ENCODE measurements around the gene CBLC. TPM values are rescaled to one million over a fixed set of nuclear protein-coding genes. Genes with fewer than 3 reads are reported as not detected.

The CBLC gene
- polyA plus RNA-seq, 1 experiment: not detected

- H3K27ac ChIP-seq (ENCODE audit: low read depth, low read length): no peak overlapping the region
These were observed 34.5 kb downstream of the CBLC start for GRCh38 chr19:44812142-44812718.

GRCh38 chr19:44813070-44813840 is 35.6 kb downstream of the CBLC start:
- ChIA-PET CTCF (interaction anchor here (0.7 to 0.8 kb wide), 2 partner anchors 31 to 33 kb away, joined by 3 to 4 read pairs; partner anchors contain the start of gene NECTIN2), POLR2A (interaction anchor here (0.6 kb wide), 1 partner anchor 10 kb away, joined by 7 read pairs; no protein-coding TSS in a partner anchor)
- no peaks in the 10 kb centered on the region for H3K27me3 ChIP-seq (ENCODE audit: control insufficient read depth, insufficient read depth, low read length)
- H3K27ac ChIP-seq (ENCODE audit: low read depth, low read length): no peak overlapping the region
- DNase-seq (ENCODE audit: low read depth, low spot score): no peak
- H3K9me3 ChIP-seq (ENCODE audit: control insufficient read depth, insufficient read depth, low read length): no peaks in the 10 kb centered on the region; the same call in 1 of the 2 replicates
- TF ChIP-seq CTCF (IDR thresholded peaks at IDR 0.05; ENCODE audit: low read depth, low read length): no peak
- no peak overlapping the region for H3K4me3 ChIP-seq (ENCODE audit: low read depth, low read length)

More at GRCh38 chr19:44812142-44812718, 34.5 kb downstream of the CBLC start:
- Histone ChIP-seq H3K4me3 (ENCODE audit: low read depth, low read length) (no peak overlapping the region), H3K9me3 (ENCODE audit: control insufficient read depth, insufficient read depth, low read length) (no peaks in the 10 kb centered on the region; the same call in 1 of the 2 replicates), H3K27me3 (ENCODE audit: control insufficient read depth, insufficient read depth, low read length) (peaks cover 1% of the 10 kb centered on the region)
- ChIA-PET POLR2A (no interaction called here), CTCF (no interaction called here)
- no peak for DNase-seq (ENCODE audit: low read depth, low spot score)
- TF ChIP-seq CTCF (IDR thresholded peaks at IDR 0.05; ENCODE audit: low read depth, low read length): no peak

- ChIA-PET POLR2A (no interaction called here), CTCF (no interaction called here)
- no peaks in the 10 kb centered on the region; the same call in 1 of the 2 replicates for H3K9me3 ChIP-seq (ENCODE audit: control insufficient read depth, insufficient read depth, low read length)
- DNase-seq (ENCODE audit: low read depth, low spot score): no peak
- no peak overlapping the region for H3K27ac ChIP-seq (ENCODE audit: low read depth, low read length)
- no peaks in the 10 kb centered on the region for H3K27me3 ChIP-seq (ENCODE audit: control insufficient read depth, insufficient read depth, low read length)
- no peak overlapping the region for H3K4me3 ChIP-seq (ENCODE audit: low read depth, low read length)
- no peak for TF ChIP-seq CTCF (IDR thresholded peaks at IDR 0.05; ENCODE audit: low read depth, low read length)
These were observed 36.3 kb downstream of the CBLC start for GRCh38 chr19:44813841-44814470.

- DNase-seq (ENCODE audit: low read depth, low spot score): no peak
- H3K4me3 ChIP-seq (ENCODE audit: low read depth, low read length): no peak overlapping the region
- H3K27me3 ChIP-seq (ENCODE audit: control insufficient read depth, insufficient read depth, low read length): no peaks in the 10 kb centered on the region
- ChIA-PET CTCF (interaction anchor here (0.7 kb wide), 1 partner anchor 30 kb away, joined by 3 read pairs; no protein-coding TSS in a partner anchor), POLR2A (no interaction called here)
- no peak overlapping the region for H3K27ac ChIP-seq (ENCODE audit: low read depth, low read length)
- H3K9me3 ChIP-seq (ENCODE audit: control insufficient read depth, insufficient read depth, low read length): no peaks in the 10 kb centered on the region; the same call in 1 of the 2 replicates
- no peak for TF ChIP-seq CTCF (IDR thresholded peaks at IDR 0.05; ENCODE audit: low read depth, low read length)
These were observed 36.8 kb downstream of the CBLC start for GRCh38 chr19:44814517-44814916.
